PC-9 (cell line): ENCODE measurements around the gene TAF6. TPM values are rescaled to one million over a fixed set of nuclear protein-coding genes. Genes with fewer than 3 reads are reported as not detected.

ENCODE experiments used
- BruUV-seq: library from RNA; stranded (reverse); fragments of 400-500 nt; replicated peaks from 2 replicates; lab custom pipeline; 2021; lab: Mats Ljungman, UMichigan
- CTCF ChIA-PET: fragments of 300-600 bp; sonication (Branson Sonifier 250); formaldehyde crosslinking; loops from one replicate; lab custom pipeline; 2022; ENCODE audit warnings: antibody characterized with exemption; lab: Charles Lee
- POLR2A ChIA-PET: fragments of 300-600 bp; sonication (Branson Sonifier 250); formaldehyde crosslinking; loops from one replicate; lab custom pipeline; 2022; ENCODE audit warnings: antibody characterized with exemption; ENCODE audit not compliant: unreplicated experiment; lab: Charles Lee
- DNase-seq, 2 experiments: peaks; one replicate each; pipeline versions ENCODE4 v3.0.0 to v3.0.0-alpha.2; 2015 to 2022; ENCODE audit warnings: mixed read lengths in 1 of 2
- H2AFZ ChIP-seq: fragments of 200-600 bp; sonication (generic); 2 replicates; pipeline ENCODE4 v1.8.1; 2017; ENCODE audit warnings: antibody characterized with exemption
- H3F3A ChIP-seq: fragments of 200-600 bp; sonication (generic); 2 replicates; pipeline ENCODE4 v1.8.1; 2017; ENCODE audit warnings: antibody characterized with exemption, mild to moderate bottlenecking, low read depth; ENCODE audit not compliant: insufficient read depth
- H3K27ac ChIP-seq: fragments of 200-600 bp; sonication (generic); 2 replicates; pipeline ENCODE4 v1.6.1; 2016; ENCODE audit warnings: mixed run types
- H3K27me3 ChIP-seq: fragments of 200-600 bp; sonication (generic); 2 replicates; pipeline ENCODE4 v1.6.1; 2016; ENCODE audit warnings: low read depth, mixed run types; ENCODE audit not compliant: insufficient read depth
- H3K36me3 ChIP-seq: fragments of 200-600 bp; sonication (generic); 2 replicates; pipeline ENCODE4 v1.6.1; 2016; ENCODE audit warnings: low read depth, mixed run types
- H3K4me1 ChIP-seq: fragments of 200-600 bp; sonication (generic); replicated peaks from 2 replicates; pipeline ENCODE4 v1.6.1; 2016; ENCODE audit warnings: mixed run types; ENCODE audit not compliant: insufficient read depth
- H3K4me2 ChIP-seq: fragments of 200-600 bp; sonication (generic); 2 replicates; pipeline ENCODE4 v1.6.1; 2017; ENCODE audit warnings: mixed run types
- H3K4me3 ChIP-seq: fragments of 200-600 bp; sonication (generic); 2 replicates; pipeline ENCODE4 v1.6.1; 2016; ENCODE audit warnings: mixed run types
- H3K79me2 ChIP-seq: fragments of 200-600 bp; sonication (generic); 2 replicates; pipeline ENCODE4 v1.6.1; 2017; ENCODE audit warnings: low read depth, mixed run types
- H3K9me2 ChIP-seq: fragments of 200-600 bp; sonication (generic); 2 replicates; pipeline ENCODE4 v1.8.1; 2017; ENCODE audit warnings: mild to moderate bottlenecking; ENCODE audit not compliant: insufficient read depth
- H3K9me3 ChIP-seq: fragments of 200-600 bp; sonication (generic); 2 replicates; pipeline ENCODE4 v1.8.1; 2016; ENCODE audit warnings: low read depth; ENCODE audit not compliant: insufficient read depth
- H4K20me1 ChIP-seq: fragments of 200-600 bp; sonication (generic); 2 replicates; pipeline ENCODE4 v1.8.1; 2017; ENCODE audit not compliant: insufficient read depth
- CTCF ChIP-seq: fragments of 200-600 bp; sonication (generic); conservative IDR thresholded peaks from 2 replicates; pipeline ENCODE4 v1.6.1; 2017; ENCODE audit warnings: mixed run types, antibody characterized with exemption, mild to moderate bottlenecking, moderate library complexity
- EZH2 ChIP-seq: fragments of 200-600 bp; sonication (generic); IDR thresholded peaks from 2 replicates; pipeline ENCODE4 v1.8.0; 2017; ENCODE audit warnings: antibody characterized with exemption, low read depth
- intact Hi-C: fragments of 100-400 bp; cut with micrococcal nuclease; formaldehyde crosslinking; loops from one replicate; pipeline ENCODE4 v1.10.0; 2022; ENCODE audit not compliant: unreplicated experiment
- total RNA-seq: library from RNA; stranded (reverse); gene quantifications from 2 replicates; pipeline ENCODE4 v1.2.3, GENCODE V29; 2021

The TAF6 gene
- total RNA-seq, 1 experiment from 2014 or later = 91.4 TPM

GRCh38 chr7:100166970-100167911 lies 48.1 kb upstream of the TAF6 start:
- Histone ChIP-seq H3K79me2 (no peaks in the 10 kb centered on the region), H3K9me2 (no peaks in the 10 kb centered on the region), H3K4me3 (no peak overlapping the region), H3K4me1 (peaks cover 15% of the 10 kb centered on the region), H3K4me2 (no peak overlapping the region), H4K20me1 (no peaks in the 10 kb centered on the region), H3K27ac (no peak overlapping the region), H3K9me3 (no peaks in the 10 kb centered on the region), H3K27me3 (peaks cover 47% of the 10 kb centered on the region), H2AFZ (no peak overlapping the region), H3K36me3 (no peaks in the 10 kb centered on the region), H3F3A (peaks cover 11% of the 10 kb centered on the region)
- BruUV-seq = no TSS peak
- TF ChIP-seq CTCF = no peak
- no peak for TF ChIP-seq EZH2
- intact Hi-C loops = no loop called here
- DNase-seq = no peak
- ChIA-PET CTCF (interaction anchor here (0.6 kb wide), 1 partner anchor 49 kb away, joined by 3 read pairs; no protein-coding TSS in a partner anchor), POLR2A (interaction anchor here (0.6 kb wide), 1 partner anchor 79 kb away, joined by 7 read pairs; no protein-coding TSS in a partner anchor)

GRCh38 chr7:100166317-100166940 lies 47.3 kb upstream of the TAF6 start:
- no TSS peak for BruUV-seq
- ChIA-PET CTCF (no interaction called here), POLR2A (interaction anchor here (0.6 kb wide), 1 partner anchor 80 kb away, joined by 7 read pairs; no protein-coding TSS in a partner anchor)

More at GRCh38 chr7:100166317-100166940, 47.3 kb upstream of the TAF6 start:
- no peak overlapping the region for H3K27ac ChIP-seq
- no peaks in the 10 kb centered on the region for H4K20me1 ChIP-seq
- DNase-seq = no peak
- no peak overlapping the region for H2AFZ ChIP-seq
- H3K4me2 ChIP-seq = no peak overlapping the region
- no peak overlapping the region for H3K4me3 ChIP-seq
- peaks cover 16% of the 10 kb centered on the region for H3F3A ChIP-seq
- H3K79me2 ChIP-seq = no peaks in the 10 kb centered on the region
- H3K27me3 ChIP-seq = peaks cover 47% of the 10 kb centered on the region
- no peaks in the 10 kb centered on the region for H3K9me3 ChIP-seq
- no peaks in the 10 kb centered on the region for H3K9me2 ChIP-seq
- intact Hi-C loops = no loop called here
- TF ChIP-seq CTCF = no peak
- no peak for TF ChIP-seq EZH2
- H3K36me3 ChIP-seq = no peaks in the 10 kb centered on the region
- peaks cover 15% of the 10 kb centered on the region for H3K4me1 ChIP-seq
